ENCODE data around the gene ST3GAL3. TPM values are rescaled to one million over a fixed set of nuclear protein-coding genes. Genes with fewer than 3 reads are reported as not detected.

The ST3GAL3 gene
- total RNA-seq, 1 experiment from 2014 or later, result 8.3 TPM

DNA sequence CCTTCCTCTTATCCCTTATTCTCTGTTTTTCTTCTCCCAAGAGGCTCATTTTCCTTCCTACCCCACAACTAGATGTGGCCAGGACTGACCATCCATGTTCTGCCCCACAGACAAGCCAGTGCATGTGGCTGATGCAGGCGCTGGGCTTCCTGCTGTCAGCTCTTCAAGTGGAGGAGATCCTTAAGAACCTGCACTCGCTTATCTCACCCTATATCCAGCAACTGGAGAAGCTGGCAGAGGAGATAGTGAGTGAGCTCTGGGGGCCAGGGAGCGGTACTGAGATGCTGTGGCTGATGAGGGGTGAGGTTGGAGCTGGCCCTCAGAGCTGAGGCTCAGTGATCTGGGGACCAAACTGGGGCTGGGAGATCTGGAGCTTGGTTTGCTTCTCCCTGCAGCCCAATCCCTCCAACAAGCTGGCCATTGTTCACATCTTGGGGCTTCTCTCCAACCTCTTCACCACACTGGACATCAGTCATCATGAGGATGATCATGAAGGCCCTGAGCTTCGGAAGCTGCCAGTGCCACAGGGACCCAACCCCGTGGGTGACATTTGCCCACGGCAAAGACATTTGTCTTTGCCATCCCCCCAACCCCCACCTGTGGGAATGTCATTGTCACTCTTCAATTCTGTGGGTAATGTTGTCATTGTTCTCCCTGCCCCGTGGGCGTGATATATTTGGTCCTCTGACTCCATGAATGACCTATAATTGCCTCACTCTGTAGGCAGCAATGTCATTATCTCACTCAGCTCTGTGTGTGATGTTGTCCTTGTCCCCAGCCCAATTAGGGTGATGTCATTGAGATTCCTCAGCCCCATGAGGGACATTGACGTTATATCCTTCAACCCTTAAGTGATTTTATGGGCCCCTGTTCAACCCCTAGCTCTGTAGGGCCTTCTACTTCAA is 251.3 kb downstream of the ST3GAL3 start:
- Mint-ChIP-seq H3K27me3 (ENCODE audit: low read depth) (no peaks in the 10 kb centered on the region), H3K27ac (peak overlapping the region in 1 of 3 experiments; percentile 15; a peak in 2 of 7 replicates), H3K9me3 (no peaks in the 10 kb centered on the region), H3K36me3 (ENCODE audit: insufficient read depth in 1 of 3, low read depth in 3 of 3) (peaks cover 1 to 22% (median 16%) of the 10 kb centered on the region in 3 experiments; a peak in 5 of 7 replicates), H3K4me1 (peaks cover 0 to under 1% of the 10 kb centered on the region in 2 experiments; a peak in 2 of 4 replicates), H3K4me3 (no peak overlapping the region)
- Histone ChIP-seq H3K18ac (ENCODE audit: insufficient read length, low read depth, low read length) (no peak overlapping the region), H4K8ac (replicated peaks; ENCODE audit: insufficient read length, low read depth, low read length) (no peak overlapping the region), H2BK15ac (ENCODE audit: low read depth, low read length) (no peak overlapping the region), H3K79me1 (ENCODE audit: insufficient read depth, low read depth, low read length, poor library complexity, severe bottlenecking) (no peaks in the 10 kb centered on the region), H3K23ac (ENCODE audit: insufficient read length, low read depth, low read length) (no peak overlapping the region), H2BK120ac (ENCODE audit: low read depth, low read length, poor library complexity, severe bottlenecking) (no peak overlapping the region), H3K79me2 (ENCODE audit: insufficient read depth, low read length) (no peaks in the 10 kb centered on the region), H3K4me2 (ENCODE audit: insufficient read depth, insufficient read length, low read length) (no peak overlapping the region), H4K91ac (ENCODE audit: insufficient read length, low read depth, low read length) (no peak overlapping the region), H3T11ph (ENCODE audit: low read length) (no peak overlapping the region), H2AK5ac (ENCODE audit: insufficient read length, low read length) (no peak overlapping the region), H3K27ac (ENCODE audit: insufficient read length, low read depth, low read length) (no peak overlapping the region), H4K5ac (ENCODE audit: insufficient read length, low read depth, low read length) (no peak overlapping the region), H3K9me3 (ENCODE audit: control insufficient read depth, low read depth, low read length) (no peaks in the 10 kb centered on the region), H3K27me3 (ENCODE audit: insufficient read depth, low read length) (no peaks in the 10 kb centered on the region), H3K23me2 (ENCODE audit: insufficient read length, low read depth, low read length, poor library complexity, severe bottlenecking) (no peaks in the 10 kb centered on the region), H3K9ac (ENCODE audit: extremely low read depth, insufficient read length, low read length) (no peak overlapping the region), H3K4ac (ENCODE audit: low read depth, low read length) (no peak overlapping the region), H3K4me1 (ENCODE audit: insufficient read depth, low read length) (no peaks in the 10 kb centered on the region), H3K14ac (ENCODE audit: insufficient read depth, low read length) (no peak overlapping the region; the same call in 1 of the 2 replicates), H2BK5ac (ENCODE audit: insufficient read length, low read length) (no peak overlapping the region), H2BK20ac (ENCODE audit: low read depth, low read length, poor library complexity, severe bottlenecking) (no peak overlapping the region), H3K56ac (ENCODE audit: insufficient read length, low read depth, low read length) (no peak overlapping the region), H2AFZ (ENCODE audit: low read length) (no peak overlapping the region), H2BK12ac (ENCODE audit: insufficient read length, low read depth, low read length) (no peak overlapping the region), H4K20me1 (ENCODE audit: control insufficient read depth, insufficient read depth, insufficient read length) (no peaks in the 10 kb centered on the region)
- whole genome bisulfite sequencing (ENCODE audit: extremely low coverage, insufficient read length, low lambda C conversion rate), result no CpG with 5 or more reads among the region's 9 CpGs
- no peak for DNase-seq
- TF ChIP-seq, protein P1, sequence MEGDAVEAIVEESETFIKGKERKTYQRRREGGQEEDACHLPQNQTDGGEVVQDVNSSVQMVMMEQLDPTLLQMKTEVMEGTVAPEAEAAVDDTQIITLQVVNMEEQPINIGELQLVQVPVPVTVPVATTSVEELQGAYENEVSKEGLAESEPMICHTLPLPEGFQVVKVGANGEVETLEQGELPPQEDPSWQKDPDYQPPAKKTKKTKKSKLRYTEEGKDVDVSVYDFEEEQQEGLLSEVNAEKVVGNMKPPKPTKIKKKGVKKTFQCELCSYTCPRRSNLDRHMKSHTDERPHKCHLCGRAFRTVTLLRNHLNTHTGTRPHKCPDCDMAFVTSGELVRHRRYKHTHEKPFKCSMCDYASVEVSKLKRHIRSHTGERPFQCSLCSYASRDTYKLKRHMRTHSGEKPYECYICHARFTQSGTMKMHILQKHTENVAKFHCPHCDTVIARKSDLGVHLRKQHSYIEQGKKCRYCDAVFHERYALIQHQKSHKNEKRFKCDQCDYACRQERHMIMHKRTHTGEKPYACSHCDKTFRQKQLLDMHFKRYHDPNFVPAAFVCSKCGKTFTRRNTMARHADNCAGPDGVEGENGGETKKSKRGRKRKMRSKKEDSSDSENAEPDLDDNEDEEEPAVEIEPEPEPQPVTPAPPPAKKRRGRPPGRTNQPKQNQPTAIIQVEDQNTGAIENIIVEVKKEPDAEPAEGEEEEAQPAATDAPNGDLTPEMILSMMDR (conservative IDR thresholded peaks at IDR 0.05), result no peak
